CD14-positive monocyte (primary cell): ENCODE results near the gene NDE1. TPM values are rescaled to one million over a fixed set of nuclear protein-coding genes. Genes with fewer than 3 reads are reported as not detected.

Source experiments
- DNase-seq, 3 donors: peaks; one replicate each; pipeline ENCODE4 v3.0.0-alpha.2; 2011 to 2022
- H2AFZ ChIP-seq: 2 replicates; pipeline ENCODE4 v1.6.0; 2012; ENCODE audit warnings: mild to moderate bottlenecking, low read depth, low read length, inconsistent platforms; ENCODE audit not compliant: insufficient read depth, poor library complexity, severe bottlenecking
- H3K27ac ChIP-seq, 2 donors: 1 replicate in 1 of 2; 2 replicates in 1 of 2; pipeline ENCODE4 v1.5.1; 2012 to 2013; ENCODE audit warnings: low read length in 2 of 2, control low read depth in 1 of 2, inconsistent platforms in 1 of 2, low read depth in 1 of 2, mild to moderate bottlenecking in 1 of 2
- H3K27me3 ChIP-seq, 2 donors: one replicate each; pipeline versions ENCODE4 v1.6.0 to v1.6.1; 2011 to 2013; ENCODE audit warnings: low read length in 2 of 2; ENCODE audit not compliant: control insufficient read depth in 2 of 2, insufficient read depth in 2 of 2
- H3K36me3 ChIP-seq, 2 donors: replicated peaks in 1 of 2; 1 replicate in 1 of 2; 2 replicates in 1 of 2; pipeline versions ENCODE4 v1.5.1 to v1.6.1; 2012 to 2013; ENCODE audit warnings: low read length in 2 of 2, control low read depth in 1 of 2, inconsistent platforms in 1 of 2, mild to moderate bottlenecking in 1 of 2; ENCODE audit not compliant: insufficient read depth in 2 of 2, control insufficient read depth in 1 of 2
- H3K4me1 ChIP-seq, 2 donors: 1 replicate in 1 of 2; 2 replicates in 1 of 2; pipeline versions ENCODE4 v1.5.1 to v1.6.1; 2012 to 2013; ENCODE audit warnings: low read length in 2 of 2, control low read depth in 1 of 2, inconsistent platforms in 1 of 2, mild to moderate bottlenecking in 1 of 2, moderate library complexity in 1 of 2; ENCODE audit not compliant: insufficient read depth in 2 of 2, control insufficient read depth in 1 of 2
- H3K4me2 ChIP-seq: replicated peaks from 2 replicates; pipeline ENCODE3; 2012; ENCODE audit warnings: low read length, moderate library complexity, mild to moderate bottlenecking; ENCODE audit not compliant: poor library complexity, severe bottlenecking; ENCODE audit errors: extremely low read depth
- H3K4me3 ChIP-seq, 3 experiments: fragments of 200-600 bp in 1 of 3; sonication (generic) in 1 of 3; replicated peaks in 1 of 3; 1 replicate in 2 of 3; 2 replicates in 1 of 3; pipeline ENCODE4 v1.5.1; 2011 to 2013; ENCODE audit warnings: low read length in 3 of 3, mild to moderate bottlenecking in 3 of 3, control low read depth in 2 of 3, low read depth in 2 of 3, inconsistent platforms in 1 of 3, moderate library complexity in 1 of 3
- H3K79me2 ChIP-seq: 2 replicates; pipeline ENCODE4 v1.6.0; 2012; ENCODE audit warnings: mild to moderate bottlenecking, control low read depth, inconsistent platforms, low read length, moderate library complexity; ENCODE audit not compliant: insufficient read depth
- H3K9ac ChIP-seq: 2 replicates; pipeline ENCODE4 v1.6.0; 2017; ENCODE audit warnings: low read length, mild to moderate bottlenecking; ENCODE audit not compliant: insufficient read depth, poor library complexity, severe bottlenecking
- H3K9me3 ChIP-seq, 2 donors: replicated peaks in 1 of 2; 1 replicate in 1 of 2; 2 replicates in 1 of 2; pipeline versions ENCODE4 v1.5.1 to v1.6.1; 2012 to 2013; ENCODE audit warnings: low read length in 2 of 2, control low read depth in 1 of 2; ENCODE audit not compliant: control insufficient read depth in 1 of 2, insufficient read depth in 1 of 2
- H4K20me1 ChIP-seq: 2 replicates; pipeline ENCODE4 v1.6.0; 2012; ENCODE audit warnings: mild to moderate bottlenecking, low read length, control low read depth, moderate library complexity; ENCODE audit not compliant: insufficient read depth
- H3K27ac Mint-ChIP-seq, 7 donors: one replicate each; pipeline ENCODE4 v1.8.0; 2020; ENCODE audit warnings: mild to moderate bottlenecking in 7 of 7, mixed read lengths in 7 of 7, moderate library complexity in 6 of 7, inconsistent platforms in 2 of 7
- H3K27me3 Mint-ChIP-seq, 3 donors: one replicate each; pipeline ENCODE4 v1.8.0; 2021 to 2022; ENCODE audit warnings: low read depth in 3 of 3, mild to moderate bottlenecking in 3 of 3, mixed read lengths in 3 of 3, moderate library complexity in 3 of 3, inconsistent platforms in 1 of 3
- H3K36me3 Mint-ChIP-seq, 2 donors: one replicate each; pipeline ENCODE4 v1.8.0; 2020; ENCODE audit warnings: mixed read lengths in 2 of 2, inconsistent platforms in 1 of 2, mild to moderate bottlenecking in 1 of 2
- H3K4me1 Mint-ChIP-seq: one replicate; pipeline ENCODE4 v1.8.0; 2020; ENCODE audit warnings: mild to moderate bottlenecking, mixed read lengths
- H3K4me3 Mint-ChIP-seq, 2 donors: one replicate each; pipeline ENCODE4 v1.8.0; 2020; ENCODE audit warnings: mild to moderate bottlenecking in 2 of 2, mixed read lengths in 2 of 2, moderate library complexity in 1 of 2
- H3K9me3 Mint-ChIP-seq, 7 donors: one replicate each; pipeline ENCODE4 v1.8.0; 2020 to 2022; ENCODE audit warnings: mixed read lengths in 7 of 7, mild to moderate bottlenecking in 6 of 7, moderate library complexity in 6 of 7, inconsistent platforms in 2 of 7
- WGBS: methylation state at CpG from one replicate; pipeline ENCODE4 v1.1.5; 2013; ENCODE audit warnings: missing lambda C conversion rate; ENCODE audit not compliant: insufficient coverage; 5-methylcytosine and 5-hydroxymethylcytosine counted together
- intact Hi-C, 2 donors: fragments of 100-400 bp; cut with micrococcal nuclease; formaldehyde crosslinking; loops; one replicate each; pipeline versions ENCODE4 v1.15.0 to v1.15.1; 2023
- polyA plus RNA-seq, 3 donors: library from polyadenylated mRNA; depleted of rRNA in 1 of 3; unstranded in 2 of 3; stranded (reverse) in 1 of 3; fragments of 300-500 nt in 2 of 3; fragments of >200 nt in 1 of 3; fragmentation: Illumina TruSeq in 2 of 3; gene quantifications; 1 replicate in 2 of 3; 2 replicates in 1 of 3; pipeline ENCODE4 v1.2.3, GENCODE V29; 2012 to 2021
- TF ChIP-seq, protein P1 (sequence below): fragments of 200-600 bp; IDR thresholded peaks from one replicate; pipeline ENCODE4 v1.8.0; 2022; ENCODE audit warnings: antibody characterized with exemption, mild to moderate bottlenecking

The NDE1 gene
- polyA plus RNA-seq, 3 donors = 26.0 to 47.8 (median 28.0) TPM

DNA sequence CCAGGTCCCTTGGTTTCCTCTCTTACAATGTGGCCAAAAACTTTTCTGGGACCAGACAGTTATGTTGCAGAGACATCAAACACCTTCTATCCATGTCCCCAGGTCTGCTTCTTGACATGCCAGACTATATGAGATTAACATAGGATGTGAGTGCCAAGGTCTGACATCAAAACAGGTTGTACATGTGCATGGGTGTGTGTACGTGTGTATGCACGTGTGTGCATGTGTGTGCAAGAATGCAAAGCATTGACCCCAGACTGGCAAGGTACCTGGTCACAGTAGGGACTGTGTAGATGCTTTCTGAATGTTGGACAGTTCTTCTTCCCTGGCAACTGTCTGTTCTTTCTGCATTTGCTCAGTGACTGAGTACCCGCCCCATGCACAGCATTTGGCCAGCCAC, 85.6 kb downstream of the NDE1 start:
- no peak for DNase-seq
- H3K36me3 ChIP-seq = peaks cover 11 to 48% of the 10 kb centered on the region in 2 donors
- TF ChIP-seq, protein P1, sequence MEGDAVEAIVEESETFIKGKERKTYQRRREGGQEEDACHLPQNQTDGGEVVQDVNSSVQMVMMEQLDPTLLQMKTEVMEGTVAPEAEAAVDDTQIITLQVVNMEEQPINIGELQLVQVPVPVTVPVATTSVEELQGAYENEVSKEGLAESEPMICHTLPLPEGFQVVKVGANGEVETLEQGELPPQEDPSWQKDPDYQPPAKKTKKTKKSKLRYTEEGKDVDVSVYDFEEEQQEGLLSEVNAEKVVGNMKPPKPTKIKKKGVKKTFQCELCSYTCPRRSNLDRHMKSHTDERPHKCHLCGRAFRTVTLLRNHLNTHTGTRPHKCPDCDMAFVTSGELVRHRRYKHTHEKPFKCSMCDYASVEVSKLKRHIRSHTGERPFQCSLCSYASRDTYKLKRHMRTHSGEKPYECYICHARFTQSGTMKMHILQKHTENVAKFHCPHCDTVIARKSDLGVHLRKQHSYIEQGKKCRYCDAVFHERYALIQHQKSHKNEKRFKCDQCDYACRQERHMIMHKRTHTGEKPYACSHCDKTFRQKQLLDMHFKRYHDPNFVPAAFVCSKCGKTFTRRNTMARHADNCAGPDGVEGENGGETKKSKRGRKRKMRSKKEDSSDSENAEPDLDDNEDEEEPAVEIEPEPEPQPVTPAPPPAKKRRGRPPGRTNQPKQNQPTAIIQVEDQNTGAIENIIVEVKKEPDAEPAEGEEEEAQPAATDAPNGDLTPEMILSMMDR = no peak
- H2AFZ ChIP-seq = no peak overlapping the region
- H3K27me3 ChIP-seq = no peaks in the 10 kb centered on the region
- peaks cover 2 to 3% of the 10 kb centered on the region in 2 donors for H3K36me3 Mint-ChIP-seq
- H3K4me2 ChIP-seq = no peak overlapping the region
- intact Hi-C loops = no loop called here
- H3K9me3 ChIP-seq = peaks cover 0 to 2% of the 10 kb centered on the region in 2 donors
- no peak overlapping the region for H3K4me3 ChIP-seq
- H3K27me3 Mint-ChIP-seq = peaks cover 0 to 5% (median 3%) of the 10 kb centered on the region in 3 donors
- no peak overlapping the region for H3K4me3 Mint-ChIP-seq
- no peaks in the 10 kb centered on the region for H3K4me1 ChIP-seq
- H3K9me3 Mint-ChIP-seq = peaks cover under 1 to 11% (median 1%) of the 10 kb centered on the region in 7 donors
- no peaks in the 10 kb centered on the region for H3K4me1 Mint-ChIP-seq
- no peaks in the 10 kb centered on the region for H3K79me2 ChIP-seq
- no peak overlapping the region for H3K9ac ChIP-seq
- H3K27ac ChIP-seq = no peak overlapping the region
- H3K27ac Mint-ChIP-seq = no peak overlapping the region
- WGBS = 100% methylated on average over 1 of the region's 3 CpGs
- H4K20me1 ChIP-seq = no peaks in the 10 kb centered on the region

DNA sequence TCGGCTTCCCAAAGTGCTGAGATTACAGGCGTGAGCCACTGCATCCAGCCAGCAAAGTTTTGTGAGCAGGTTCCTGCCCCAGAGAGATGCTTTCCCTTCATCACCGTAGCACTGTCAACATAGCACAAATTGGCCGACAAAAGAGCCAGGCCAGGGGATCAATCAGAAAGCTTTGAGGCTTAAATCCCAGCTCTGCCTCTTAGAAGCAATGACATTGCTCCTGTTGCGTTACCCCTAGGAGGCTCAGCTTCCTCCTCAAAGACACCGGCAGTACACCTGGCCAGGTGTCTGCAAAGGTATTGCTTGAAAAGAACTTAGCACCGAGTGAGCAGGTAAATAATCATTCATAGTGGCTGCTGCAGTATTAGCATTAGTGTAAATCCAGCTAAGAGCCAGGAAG, 86.5 kb downstream of the NDE1 start:
- Mint-ChIP-seq H3K4me1 (no peaks in the 10 kb centered on the region), H3K36me3 (peaks cover 2 to 6% of the 10 kb centered on the region in 2 donors), H3K9me3 (peaks cover 3 to 15% (median 8%) of the 10 kb centered on the region in 7 donors), H3K4me3 (no peak overlapping the region), H3K27me3 (peaks cover 0 to 5% (median 4%) of the 10 kb centered on the region in 3 donors), H3K27ac (no peak overlapping the region)
- Histone ChIP-seq H3K36me3 (peaks cover 11 to 56% of the 10 kb centered on the region in 2 donors), H3K9me3 (peaks cover 6 to 8% of the 10 kb centered on the region in 2 donors), H3K27ac (no peak overlapping the region), H4K20me1 (no peaks in the 10 kb centered on the region), H3K4me2 (no peak overlapping the region), H3K79me2 (no peaks in the 10 kb centered on the region), H3K4me1 (no peaks in the 10 kb centered on the region), H2AFZ (no peak overlapping the region), H3K9ac (no peak overlapping the region), H3K4me3 (no peak overlapping the region), H3K27me3 (no peaks in the 10 kb centered on the region)
- intact Hi-C loops = no loop called here
- DNase-seq = no peak
- TF ChIP-seq, protein P1 = no peak
- WGBS = 94% methylated on average over 7 of the region's 7 CpGs
